IPS DF 4.7 (cell line): ENCODE data around the gene FAM13C.

ENCODE experiments used
- DNase-seq: peaks from one replicate; pipeline ENCODE4 v3.0.0-alpha.2; 2013; ENCODE audit warnings: low spot score; ENCODE audit errors: extremely low read depth

The FAM13C gene

GRCh38 chr10:59362959-59363381 is 621 bp upstream of the FAM13C start:
- DNase-seq, result no peak

- no peak for DNase-seq
Observed at GRCh38 chr10:59361663-59362143, 646 bp downstream of the FAM13C start.

GRCh38 chr10:59360605-59361405 is 1.5 kb downstream of the FAM13C start:
- no peak for DNase-seq

GRCh38 chr10:59358576-59358975 is 3.8 kb downstream of the FAM13C start:
- DNase-seq, result no peak

- no peak for DNase-seq
Observed at GRCh38 chr10:59354434-59354833, 7.9 kb downstream of the FAM13C start.

GRCh38 chr10:59350558-59350957 is 11.8 kb downstream of the FAM13C start:
- DNase-seq, result no peak

GRCh38 chr10:59346321-59346720 is 16.0 kb downstream of the FAM13C start:
- DNase-seq, result no peak

- no peak for DNase-seq
Observed at GRCh38 chr10:59342723-59343122, 19.6 kb downstream of the FAM13C start.

- DNase-seq, result no peak
Observed at GRCh38 chr10:59342000-59342399, 20.3 kb downstream of the FAM13C start.

GRCh38 chr10:59340285-59340684 is 22.1 kb downstream of the FAM13C start:
- DNase-seq, result no peak

- DNase-seq, result no peak
Observed at GRCh38 chr10:59339351-59339750, 23.0 kb downstream of the FAM13C start.

- no peak for DNase-seq
Observed at GRCh38 chr10:59337201-59337652, 25.1 kb downstream of the FAM13C start.

GRCh38 chr10:59336632-59337031 is 25.7 kb downstream of the FAM13C start:
- no peak for DNase-seq

GRCh38 chr10:59335497-59335896 is 26.9 kb downstream of the FAM13C start:
- no peak for DNase-seq

- DNase-seq, result no peak
Observed at GRCh38 chr10:59333701-59334100, 28.6 kb downstream of the FAM13C start.

GRCh38 chr10:59332581-59332980 is 29.8 kb downstream of the FAM13C start:
- no peak for DNase-seq

GRCh38 chr10:59331661-59332060 is 30.7 kb downstream of the FAM13C start:
- DNase-seq, result no peak

GRCh38 chr10:59325116-59325515 is 37.2 kb downstream of the FAM13C start:
- DNase-seq, result no peak

- no peak for DNase-seq
Observed at GRCh38 chr10:59324597-59324996, 37.8 kb downstream of the FAM13C start.

GRCh38 chr10:59323831-59324401 is 38.4 kb downstream of the FAM13C start:
- no peak for DNase-seq

- no peak for DNase-seq
Observed at GRCh38 chr10:59323036-59323459, 39.3 kb downstream of the FAM13C start.

GRCh38 chr10:59322131-59322530 is 40.2 kb downstream of the FAM13C start:
- DNase-seq, result no peak

GRCh38 chr10:59320355-59320754 is 42.0 kb downstream of the FAM13C start:
- no peak for DNase-seq
